HG03378 (cell line): ENCODE data around the gene RIC1.
"Not testable (repeated sequence)": the region's sequence is repeated elsewhere in the genome, so short reads cannot be mapped to it uniquely, and the experiment has no call there.

Experiments used
- ATAC-seq: cut with Tn5 transposase; IDR thresholded peaks from one replicate; pipeline ENCODE4 v1.9.1; 2021; ENCODE audit warnings: mild to moderate bottlenecking, moderate library complexity; ENCODE audit not compliant: unreplicated experiment

RIC1 gene

GRCh38 chr9:5662804-5663203 lies 33.9 kb downstream of the RIC1 start:
- ATAC-seq, result not testable (repeated sequence)

GRCh38 chr9:5665059-5665458 lies 36.2 kb downstream of the RIC1 start:
- ATAC-seq, result no peak

DNA sequence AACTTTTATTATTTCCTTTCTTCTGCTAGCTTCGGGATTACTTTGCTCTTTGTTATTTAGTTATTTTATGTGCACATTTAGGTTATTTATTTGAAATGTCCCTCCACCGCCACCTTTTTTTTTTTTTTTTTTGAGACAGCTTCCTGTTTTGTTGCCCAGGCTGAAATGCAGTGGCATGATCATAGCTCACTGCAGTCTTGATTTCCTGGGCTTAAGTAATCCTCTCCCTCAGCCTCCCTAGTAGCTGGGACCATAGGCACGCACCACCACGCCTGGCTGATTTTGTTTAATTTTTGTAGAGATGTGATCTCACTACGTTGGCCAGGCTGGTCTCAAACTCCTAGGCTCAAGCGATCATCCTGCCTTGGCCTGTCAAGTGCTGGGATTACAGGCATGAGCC lies 38.5 kb downstream of the RIC1 start:
- no peak for ATAC-seq

- ATAC-seq, result no peak
These were observed 41.2 kb downstream of the RIC1 start for GRCh38 chr9:5670079-5670478.

GRCh38 chr9:5671711-5672353 lies 42.9 kb downstream of the RIC1 start:
- ATAC-seq, result no peak

DNA sequence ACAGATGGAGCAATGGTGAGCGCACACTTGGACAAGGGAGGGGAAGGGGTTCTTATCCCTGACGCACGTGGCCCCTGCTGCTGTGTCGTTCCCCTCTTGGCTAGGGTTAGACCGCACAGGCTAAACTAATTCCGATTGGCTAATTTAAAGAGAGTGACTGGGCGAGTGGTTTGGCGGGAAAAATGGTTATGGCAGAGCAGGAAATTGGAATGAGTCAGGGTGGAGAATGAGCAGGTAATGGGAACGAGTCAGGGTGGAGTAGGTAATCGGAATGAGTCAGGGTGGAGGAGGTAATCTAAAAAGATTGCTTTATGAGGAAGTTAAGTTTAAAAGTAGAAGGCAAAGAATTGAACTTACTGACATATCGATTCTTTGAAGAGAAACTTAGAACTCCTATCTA lies 46.1 kb downstream of the RIC1 start:
- ATAC-seq, result not testable (repeated sequence)

DNA sequence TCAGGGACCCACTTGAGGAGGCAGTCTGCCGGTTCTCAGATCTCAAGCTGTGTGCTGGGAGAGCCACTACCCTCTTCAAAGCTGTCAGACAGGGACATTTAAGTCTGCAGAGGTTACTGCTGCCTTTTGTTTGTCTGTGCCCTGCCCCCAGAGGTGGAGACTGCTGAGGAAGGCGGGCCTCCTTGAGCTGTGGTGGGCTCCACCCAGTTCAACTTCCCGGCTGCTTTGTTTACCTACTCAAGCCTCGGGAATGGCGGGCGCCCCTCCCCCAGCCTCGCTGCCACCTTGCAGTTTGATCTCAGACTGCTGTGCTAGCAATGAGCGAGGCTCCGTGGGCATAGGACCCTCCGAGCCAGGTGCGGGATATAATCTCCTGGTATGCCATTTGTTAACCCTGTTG lies 54.7 kb downstream of the RIC1 start:
- ATAC-seq, result not testable (repeated sequence)

DNA sequence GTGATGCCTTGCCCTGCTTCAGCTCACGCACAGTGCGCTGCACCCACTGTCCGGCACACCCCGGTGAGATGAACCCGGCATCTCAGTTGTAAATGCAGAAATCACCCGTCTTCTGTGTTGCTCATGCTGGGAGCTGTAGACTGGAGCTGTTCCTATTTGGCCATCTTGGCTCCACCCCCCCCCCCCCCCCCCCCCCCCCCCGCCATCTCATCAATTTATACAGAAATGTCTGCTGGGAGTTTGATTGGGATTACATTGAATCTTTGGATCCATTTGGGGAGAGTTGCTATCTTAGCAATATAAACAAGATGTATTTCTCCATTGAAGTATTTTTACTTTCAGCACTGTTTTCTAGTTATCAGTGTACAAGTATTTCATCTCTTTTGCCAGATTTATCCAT lies 55.2 kb downstream of the RIC1 start:
- no peak for ATAC-seq

GRCh38 chr9:5688109-5688508 lies 59.2 kb downstream of the RIC1 start:
- no peak for ATAC-seq

DNA sequence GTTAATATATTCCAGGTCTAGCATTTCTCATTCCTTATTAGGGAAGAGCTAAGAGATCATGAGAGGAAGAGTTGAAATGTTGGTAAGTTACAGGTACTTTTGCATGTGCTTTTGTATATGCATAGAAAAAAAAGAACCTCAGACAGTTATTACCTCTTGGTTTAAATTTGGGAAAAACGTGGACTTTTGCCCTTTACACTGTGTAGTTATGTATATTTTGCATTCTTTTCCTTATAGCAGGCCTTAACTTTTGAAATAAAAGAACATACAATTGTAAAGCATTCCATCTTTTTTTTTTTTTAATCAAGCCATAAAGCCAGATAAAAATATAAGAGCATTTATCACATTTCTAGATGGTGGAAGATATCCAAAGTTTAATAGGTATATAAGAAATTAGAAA lies 61.4 kb downstream of the RIC1 start:
- no peak for ATAC-seq

DNA sequence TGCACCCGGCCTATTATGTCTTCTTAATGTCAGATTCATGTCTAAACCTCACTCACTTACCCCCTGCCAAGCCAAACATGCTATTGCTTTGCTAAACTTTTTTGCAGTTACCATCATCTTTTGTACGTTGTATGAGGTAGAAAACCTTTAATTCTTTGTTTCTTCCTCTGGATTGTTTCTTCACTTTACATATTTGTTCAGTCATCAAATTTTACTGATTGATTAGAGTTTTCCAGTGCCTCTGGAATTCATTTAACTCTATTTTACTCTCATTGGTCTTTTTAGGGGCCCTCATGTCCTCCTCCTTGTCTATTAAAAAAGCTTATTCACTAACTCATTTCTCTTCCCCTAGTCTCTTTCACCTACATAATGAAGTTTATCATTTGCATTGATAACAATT lies 67.0 kb downstream of the RIC1 start:
- no peak for ATAC-seq

DNA sequence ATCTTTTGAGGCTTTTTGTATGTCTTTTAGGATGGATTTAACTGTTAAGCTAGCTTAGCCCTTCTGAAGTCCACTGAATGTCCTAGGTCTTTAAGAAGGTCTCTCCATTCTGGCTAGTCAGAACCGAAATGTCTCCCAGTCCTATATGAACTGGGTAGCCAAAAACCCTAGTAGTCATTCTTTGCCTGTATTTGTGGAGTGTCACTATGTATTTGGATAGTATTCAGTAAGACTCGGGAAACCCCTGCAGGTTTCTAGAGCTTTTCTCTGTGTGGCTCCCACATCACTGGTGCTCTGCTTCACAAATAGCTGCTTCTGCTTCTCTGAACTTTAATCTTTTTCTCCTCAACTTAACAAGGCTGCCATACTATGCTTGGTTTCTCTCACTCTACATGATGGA lies 68.0 kb downstream of the RIC1 start:
- ATAC-seq, result peak; percentile 60

- no peak for ATAC-seq
These were observed 69.1 kb downstream of the RIC1 start for GRCh38 chr9:5698004-5698403.

GRCh38 chr9:5698810-5699556 lies 70.1 kb downstream of the RIC1 start:
- no peak for ATAC-seq

GRCh38 chr9:5708414-5708813 lies 79.5 kb downstream of the RIC1 start:
- no peak for ATAC-seq

DNA sequence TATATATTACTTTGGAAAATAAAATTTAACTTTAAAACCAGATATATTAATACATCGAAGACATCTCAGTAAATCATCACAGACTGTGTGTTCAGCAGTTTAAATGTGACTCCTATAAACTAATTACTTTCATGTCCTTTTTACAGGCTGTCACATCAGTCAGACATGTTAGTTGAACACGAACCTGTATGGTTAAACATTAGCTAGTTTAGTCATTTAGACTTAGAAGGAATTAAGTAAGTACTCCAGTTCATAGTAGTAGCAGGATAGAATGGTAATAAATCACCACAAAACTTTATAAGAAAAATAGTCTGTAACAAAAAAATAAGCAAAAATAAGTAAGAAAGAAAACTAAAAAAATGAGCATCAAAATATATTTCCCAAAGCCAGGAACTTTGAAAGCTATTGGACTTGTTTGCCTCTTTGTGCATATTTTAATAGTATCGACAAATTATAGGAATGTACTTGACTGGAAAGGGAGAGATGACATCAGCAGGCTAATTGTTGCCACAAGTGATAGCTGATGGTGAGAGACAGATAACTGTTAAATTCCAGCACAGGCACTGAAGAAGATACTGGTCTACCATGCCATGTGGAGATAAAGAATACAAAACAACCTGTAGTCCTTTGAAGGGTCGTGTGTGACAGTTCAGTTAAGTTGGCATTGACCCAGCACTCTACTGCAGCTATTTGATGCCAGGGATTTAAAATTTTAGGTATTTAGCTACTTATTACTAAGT lies 83.9 kb downstream of the RIC1 start:
- no peak for ATAC-seq

- no peak for ATAC-seq
These were observed 85.8 kb downstream of the RIC1 start for GRCh38 chr9:5714501-5715401.

DNA sequence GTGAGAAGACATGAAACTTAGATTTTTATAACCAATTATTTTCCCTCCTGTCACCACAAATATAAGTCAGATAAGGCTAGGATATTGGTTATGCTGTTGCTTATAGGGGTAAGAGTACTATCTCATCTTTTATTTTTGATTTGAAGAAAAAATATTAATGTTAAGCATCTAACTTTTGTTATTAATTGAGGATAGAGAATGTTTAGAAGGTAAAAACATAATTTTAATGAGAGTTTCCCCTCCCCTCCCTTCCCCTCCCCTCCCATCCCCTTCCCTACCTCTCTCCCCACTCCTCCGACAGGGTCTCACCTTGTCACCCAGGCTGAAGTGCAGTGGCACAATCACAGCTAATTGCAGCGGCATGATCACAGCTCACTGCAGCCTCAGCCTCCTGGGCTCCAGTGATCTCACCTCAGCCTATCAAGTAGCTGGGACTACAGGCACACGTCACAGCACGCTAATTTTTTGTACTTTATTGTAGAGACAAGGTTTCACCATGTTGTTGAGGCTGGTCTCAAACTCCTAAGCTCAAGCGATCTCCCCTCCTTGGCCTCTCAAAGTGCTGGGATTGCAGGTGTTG lies 86.7 kb downstream of the RIC1 start:
- ATAC-seq, result no peak

GRCh38 chr9:5717434-5717833 lies 88.5 kb downstream of the RIC1 start:
- ATAC-seq, result not testable (repeated sequence)

DNA sequence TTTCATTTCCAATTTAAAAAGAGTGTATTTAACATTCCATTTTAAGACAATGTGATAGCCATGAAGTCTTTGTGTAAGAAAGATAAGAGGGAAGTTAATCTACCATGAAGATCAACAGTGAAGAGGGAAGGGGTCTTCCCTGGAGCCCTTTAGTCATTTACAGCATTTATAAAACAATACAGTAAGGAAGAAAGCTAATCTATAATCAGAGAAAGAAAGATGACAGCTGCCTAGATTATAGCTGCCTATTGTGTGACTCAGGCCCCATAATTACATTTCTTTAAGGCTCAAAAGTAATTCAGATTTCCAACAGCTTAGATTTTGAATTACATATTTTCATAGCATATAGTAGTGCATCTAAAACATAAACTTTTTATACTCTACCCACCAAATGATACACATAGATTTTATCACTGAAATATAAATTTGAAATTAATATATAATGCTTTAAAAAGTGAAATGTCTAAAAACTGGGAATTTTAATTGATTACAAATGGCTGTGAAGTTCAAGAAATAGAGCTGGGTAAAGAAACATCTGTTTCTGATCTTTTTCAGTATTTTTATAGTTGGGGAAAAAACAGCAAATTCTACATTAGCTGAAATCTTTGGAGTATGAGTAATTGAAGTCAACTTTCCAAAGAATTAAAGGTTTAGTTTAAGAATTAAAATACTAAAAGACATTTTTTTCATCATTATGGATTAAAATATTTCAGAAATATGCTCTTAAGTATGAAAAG lies 89.6 kb downstream of the RIC1 start:
- no peak for ATAC-seq
